GM18907 (cell line): ENCODE measurements around the gene SORT1.
"Not testable (repeated sequence)": the region's sequence is repeated elsewhere in the genome, so short reads cannot be mapped to it uniquely, and the experiment has no call there.

ENCODE experiments used
- ATAC-seq: cut with Tn5 transposase; IDR thresholded peaks from one replicate; pipeline ENCODE4 v1.9.1; 2021; ENCODE audit warnings: mild to moderate bottlenecking, moderate library complexity; ENCODE audit not compliant: unreplicated experiment

Gene SORT1

DNA sequence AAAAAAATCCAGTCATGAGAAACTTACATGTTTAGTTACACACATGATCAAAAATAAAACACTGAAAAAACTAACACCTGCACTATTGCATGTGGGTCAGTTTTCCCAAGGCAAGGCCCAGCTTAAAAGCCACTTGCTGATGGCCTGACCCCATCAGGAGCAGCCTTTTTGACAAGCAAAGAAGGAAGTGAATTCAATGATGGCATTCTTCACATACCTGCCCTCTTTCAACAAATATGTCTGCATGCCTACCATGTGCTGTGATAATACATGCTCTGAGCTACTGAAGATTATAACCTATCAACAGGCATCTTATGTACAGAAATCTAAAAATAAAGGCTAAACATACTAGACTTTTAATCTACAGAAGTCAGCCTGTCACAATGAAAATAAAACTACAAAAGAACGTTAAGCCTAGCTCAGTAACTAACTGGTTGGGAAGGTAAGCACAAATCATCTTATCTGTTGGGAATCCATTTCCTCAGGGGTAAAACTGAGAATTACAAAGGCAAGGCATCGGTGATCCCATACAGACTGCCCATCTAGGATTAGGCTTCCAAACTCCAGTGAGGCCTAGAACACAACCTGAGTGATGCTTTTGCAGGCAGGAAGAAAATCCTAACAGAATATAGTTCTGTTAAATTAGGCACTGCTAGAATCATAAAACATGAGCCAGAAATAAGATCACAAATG, 14.5 kb downstream of the SORT1 start:
- ATAC-seq = no peak

DNA sequence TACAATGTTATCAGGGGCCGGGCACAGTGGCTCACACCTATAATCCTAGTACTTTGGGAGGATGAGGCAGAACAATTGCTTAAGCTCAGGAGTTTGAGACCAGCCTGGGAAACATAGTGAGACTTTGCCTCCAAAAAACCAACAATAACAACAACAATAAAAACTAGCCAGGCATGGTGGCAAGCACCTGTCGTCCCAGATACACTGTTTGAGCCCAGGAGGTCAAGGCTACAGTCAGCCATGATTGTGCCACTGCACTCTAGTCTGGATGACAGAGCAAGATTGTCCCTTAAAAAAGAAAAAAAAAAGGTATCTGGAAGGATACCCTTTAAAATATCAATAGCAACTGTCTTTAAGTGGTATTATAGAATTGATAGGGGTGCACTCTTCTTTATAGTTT, 16.1 kb downstream of the SORT1 start:
- ATAC-seq = no peak

- ATAC-seq = no peak
Measured at GRCh38 chr1:109379907-109380306, 17.8 kb downstream of the SORT1 start.

GRCh38 chr1:109379422-109379821, 18.3 kb downstream of the SORT1 start:
- ATAC-seq = no peak

GRCh38 chr1:109377698-109378097, 20.0 kb downstream of the SORT1 start:
- no peak for ATAC-seq

- not testable (repeated sequence) for ATAC-seq
Measured at GRCh38 chr1:109373696-109374095, 24.0 kb downstream of the SORT1 start.

DNA sequence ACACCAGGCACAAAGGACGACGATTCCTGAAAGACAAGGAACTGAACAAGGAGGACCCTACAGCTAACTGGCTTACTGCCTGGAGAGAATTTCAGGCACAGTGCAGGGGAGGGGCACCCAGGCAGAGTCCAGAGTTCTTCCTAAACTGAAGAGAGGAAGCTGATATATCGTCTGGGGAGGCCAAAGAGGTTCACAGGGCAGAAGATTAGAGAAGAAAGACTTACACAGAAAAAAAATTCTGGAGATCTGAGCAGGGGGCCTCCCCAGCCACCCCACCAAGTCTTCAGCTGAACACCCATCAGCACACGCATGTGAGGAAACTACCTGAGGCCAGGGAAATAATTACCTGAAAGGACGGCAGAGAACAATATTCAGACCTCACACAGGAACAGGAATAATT, 24.6 kb downstream of the SORT1 start:
- ATAC-seq = no peak

DNA sequence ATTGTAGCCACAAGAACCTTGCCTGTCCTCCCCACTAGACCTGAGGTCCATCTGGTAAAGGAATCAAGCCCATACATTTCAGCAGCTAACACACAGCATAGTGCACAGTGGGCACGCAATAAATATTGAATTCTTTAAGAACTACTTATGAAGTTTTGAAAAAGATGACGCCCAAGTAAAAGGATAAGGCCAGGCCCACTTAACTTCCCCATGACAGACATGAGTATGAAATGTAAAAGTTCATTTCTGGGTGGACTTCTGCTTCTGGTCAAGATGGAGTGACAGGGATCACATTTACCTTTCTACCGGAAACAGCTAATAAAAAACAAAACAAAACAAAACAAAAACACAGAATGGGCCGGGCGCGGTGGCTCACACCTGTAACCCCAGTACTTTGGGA, 25.4 kb downstream of the SORT1 start:
- ATAC-seq = no peak

DNA sequence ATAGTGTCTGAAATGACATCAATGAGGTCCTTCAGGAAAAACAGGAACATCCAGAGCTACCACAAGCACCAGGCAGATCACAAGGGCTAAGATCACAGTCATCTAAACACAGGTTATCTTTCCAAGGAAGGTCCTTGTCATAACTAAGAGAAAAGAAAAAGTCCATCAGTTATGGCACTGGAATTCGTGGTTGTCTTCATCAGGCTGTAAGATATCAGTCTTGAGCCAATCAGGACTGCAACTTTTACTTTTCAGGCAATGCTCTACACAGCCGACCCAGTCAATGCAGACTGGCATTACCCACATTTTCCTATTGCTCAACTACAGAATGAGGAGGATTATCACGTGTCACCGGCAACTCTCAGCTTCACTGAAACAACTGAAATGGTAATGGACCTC, 26.4 kb downstream of the SORT1 start:
- ATAC-seq = no peak

GRCh38 chr1:109370712-109371340, 26.9 kb downstream of the SORT1 start:
- ATAC-seq = no peak

GRCh38 chr1:109369167-109369746, 28.5 kb downstream of the SORT1 start:
- no peak for ATAC-seq

GRCh38 chr1:109368464-109368863, 29.3 kb downstream of the SORT1 start:
- ATAC-seq = no peak

GRCh38 chr1:109367626-109368025, 30.1 kb downstream of the SORT1 start:
- ATAC-seq = no peak

DNA sequence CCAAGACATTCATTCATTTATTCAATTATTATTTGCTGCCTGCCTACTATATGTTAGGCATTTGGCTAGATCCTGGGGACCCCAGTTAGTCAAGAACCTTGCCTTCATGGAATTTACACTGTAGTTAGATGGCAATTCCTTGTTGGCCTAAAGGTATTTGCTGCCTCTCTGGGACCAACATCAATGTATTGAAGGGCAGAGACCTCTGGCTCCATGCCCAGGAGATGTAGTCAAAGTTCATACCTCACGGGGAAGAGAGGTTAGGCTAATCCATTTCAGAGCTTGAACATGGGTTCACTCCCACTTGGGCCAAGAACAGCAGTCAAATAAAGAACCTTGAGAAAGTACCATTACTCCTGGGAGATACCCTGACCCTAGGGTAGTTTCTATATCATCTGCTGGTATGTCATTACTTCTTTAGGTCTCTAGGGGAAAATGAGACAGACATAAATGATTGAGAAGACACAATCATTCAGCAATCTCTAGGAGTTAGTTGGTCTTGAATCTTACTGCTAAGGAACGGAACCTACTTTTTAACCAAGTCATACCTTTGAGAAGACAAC, 32.0 kb downstream of the SORT1 start:
- no peak for ATAC-seq

DNA sequence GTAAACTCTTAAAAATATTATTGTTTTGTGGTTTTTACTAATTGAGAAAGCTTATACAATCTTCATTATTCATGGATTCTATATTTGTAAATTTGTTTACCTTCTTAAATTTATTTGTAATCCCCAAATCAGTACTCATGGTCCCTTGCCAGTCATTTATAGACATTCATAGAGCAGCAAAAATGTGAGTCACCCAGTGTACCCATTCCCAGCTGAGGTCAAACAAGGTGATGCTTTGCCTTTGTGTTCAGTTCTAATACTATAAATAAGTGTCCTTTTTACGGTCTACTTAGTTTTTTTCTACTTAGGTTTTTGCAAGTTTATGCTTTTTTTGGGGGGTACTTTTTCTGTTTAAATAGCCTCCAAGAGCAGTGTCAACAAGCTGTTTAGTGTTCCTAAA, 36.1 kb downstream of the SORT1 start:
- ATAC-seq = no peak

GRCh38 chr1:109361069-109361468, 36.6 kb downstream of the SORT1 start:
- no peak for ATAC-seq

DNA sequence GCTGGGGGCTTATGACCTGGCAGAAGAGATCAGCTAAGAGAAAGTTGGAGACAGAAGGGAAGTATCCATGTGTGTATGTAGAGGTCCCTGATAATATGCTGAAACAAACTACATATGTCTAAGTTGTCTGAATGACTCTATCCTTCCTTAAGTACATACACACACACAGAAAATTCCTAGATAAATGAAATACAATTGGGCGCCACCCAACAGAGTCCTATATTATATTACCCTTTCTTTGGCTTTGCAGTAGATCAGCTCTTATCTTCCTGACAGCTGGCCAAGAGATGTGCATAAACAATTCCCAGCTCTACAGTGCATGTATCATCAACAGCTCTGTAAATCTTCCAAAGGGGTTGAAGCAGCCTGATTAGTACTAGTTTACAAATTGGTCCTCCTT, 40.1 kb downstream of the SORT1 start:
- ATAC-seq = no peak

DNA sequence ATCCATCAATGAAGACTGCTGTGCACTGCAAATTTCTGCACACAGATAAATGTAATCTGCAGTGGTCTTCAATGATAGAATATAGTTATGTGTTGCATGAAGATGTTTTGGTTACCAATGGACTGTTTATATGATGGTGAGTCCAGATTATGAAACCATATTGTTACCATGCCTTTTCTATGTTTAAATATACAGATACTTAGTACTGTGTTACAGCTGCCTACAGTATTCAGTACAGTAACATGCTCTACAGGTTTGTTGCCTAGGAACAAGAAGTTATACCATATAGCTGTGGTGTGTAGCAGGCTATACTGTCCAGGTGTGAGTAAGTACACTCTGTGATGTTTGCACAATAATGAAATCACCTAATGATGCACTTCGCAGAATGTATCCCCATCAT, 40.8 kb downstream of the SORT1 start:
- ATAC-seq = no peak

DNA sequence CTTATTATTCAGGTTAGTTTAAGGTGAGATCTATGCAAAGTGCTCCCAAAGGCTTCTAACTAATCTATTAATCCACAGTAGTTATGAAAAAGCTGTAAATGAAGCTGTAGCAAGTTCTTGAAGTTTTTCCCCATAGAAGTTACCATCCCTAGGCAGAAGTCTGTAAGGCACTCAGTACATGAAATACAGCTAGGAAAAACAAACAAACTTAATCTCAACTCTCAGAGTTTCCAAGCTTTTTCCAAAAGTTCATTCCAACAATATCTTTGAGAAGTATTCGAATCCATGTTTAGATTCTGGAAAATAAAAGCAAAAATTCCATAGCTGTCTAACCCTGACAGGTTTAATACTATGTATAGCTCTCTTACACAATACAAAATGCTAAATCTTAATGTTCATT, 41.2 kb downstream of the SORT1 start:
- ATAC-seq = no peak

DNA sequence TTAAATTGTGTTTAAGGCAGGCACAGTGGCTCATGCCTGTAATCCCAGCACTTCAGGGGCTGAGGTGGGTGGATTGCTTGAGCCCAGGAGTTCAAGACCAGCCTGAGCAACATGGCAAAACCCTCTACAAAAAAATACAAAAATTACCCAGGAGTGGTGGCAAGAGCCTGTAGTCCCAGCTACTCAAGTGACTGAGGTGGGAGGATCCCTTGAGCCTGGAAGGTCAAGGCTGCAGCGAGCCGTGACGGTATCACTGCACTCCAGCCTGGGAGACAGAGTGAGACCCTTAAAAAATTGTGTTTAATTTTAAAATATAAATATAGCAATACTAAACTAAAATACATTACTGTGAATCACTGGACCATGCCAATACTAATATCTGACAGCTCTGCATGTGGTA, 42.8 kb downstream of the SORT1 start:
- no peak for ATAC-seq

DNA sequence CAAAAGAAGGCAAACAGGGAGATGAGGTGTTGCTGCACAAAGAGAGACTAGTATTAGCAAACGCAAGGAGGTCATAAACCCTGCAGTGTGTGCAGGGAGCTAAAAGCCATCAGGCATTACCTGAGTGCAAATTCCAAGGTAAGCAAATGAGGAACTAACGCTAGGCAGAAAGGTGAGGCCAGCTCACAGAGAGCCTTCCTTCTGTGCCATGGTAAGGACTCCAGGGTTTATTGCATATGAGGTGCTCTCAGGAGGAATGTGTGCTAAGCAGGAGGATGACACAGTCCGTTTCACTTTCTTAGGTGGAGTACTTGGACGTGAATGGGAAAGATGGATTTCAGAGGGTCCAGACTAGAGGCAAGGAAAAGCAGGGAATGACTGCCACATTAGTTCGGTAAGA, 46.3 kb downstream of the SORT1 start:
- no peak for ATAC-seq

GRCh38 chr1:109350655-109351054, 47.1 kb downstream of the SORT1 start:
- no peak for ATAC-seq
